Hepatocyte (in vitro differentiated cells): ENCODE results near the gene MATR3. TPM values are rescaled to one million over a fixed set of nuclear protein-coding genes. Genes with fewer than 3 reads are reported as not detected.

ENCODE experiments used
- DNase-seq: peaks from one replicate; pipeline ENCODE4 v3.0.0-alpha.2; 2016; ENCODE audit warnings: low spot score
- H2AFZ ChIP-seq: fragments of 200-600 bp; sonication (generic); 2 replicates; pipeline ENCODE4 v1.6.0; 2016; ENCODE audit warnings: antibody characterized with exemption, mild to moderate bottlenecking
- H3K27ac ChIP-seq: fragments of 200-600 bp; sonication (generic); 2 replicates; pipeline ENCODE4 v1.5.1; 2016; ENCODE audit warnings: mild to moderate bottlenecking
- H3K27me3 ChIP-seq: fragments of 200-600 bp; sonication (generic); 2 replicates; pipeline ENCODE4 v1.6.1; 2016
- H3K36me3 ChIP-seq: fragments of 200-600 bp; sonication (generic); replicated peaks from 2 replicates; pipeline ENCODE4 v1.5.1; 2016; ENCODE audit warnings: low read depth; ENCODE audit not compliant: insufficient read depth
- H3K4me1 ChIP-seq: fragments of 200-600 bp; sonication (generic); 2 replicates; pipeline ENCODE4 v1.5.1; 2016; ENCODE audit warnings: mild to moderate bottlenecking, moderate library complexity; ENCODE audit not compliant: insufficient read depth
- H3K4me2 ChIP-seq: fragments of 200-600 bp; sonication (generic); 2 replicates; pipeline ENCODE4 v1.6.0; 2016
- H3K4me3 ChIP-seq: fragments of 200-600 bp; sonication (generic); 2 replicates; pipeline ENCODE4 v1.5.1; 2016; ENCODE audit warnings: mild to moderate bottlenecking
- H3K79me2 ChIP-seq: fragments of 200-600 bp; sonication (generic); 2 replicates; pipeline ENCODE4 v1.6.0; 2017; ENCODE audit warnings: mild to moderate bottlenecking
- H3K9me2 ChIP-seq: fragments of 200-600 bp; sonication (generic); replicated peaks from 2 replicates; pipeline ENCODE4 v1.6.0; 2017; ENCODE audit warnings: mild to moderate bottlenecking; ENCODE audit not compliant: insufficient read depth
- H3K9me3 ChIP-seq: fragments of 200-600 bp; sonication (generic); 2 replicates; pipeline ENCODE4 v1.5.1; 2016; ENCODE audit warnings: low read depth, mild to moderate bottlenecking
- H4K20me1 ChIP-seq: fragments of 200-600 bp; sonication (generic); 2 replicates; pipeline ENCODE4 v1.6.0; 2016; ENCODE audit warnings: mild to moderate bottlenecking; ENCODE audit not compliant: insufficient read depth, poor library complexity, severe bottlenecking
- CTCF ChIP-seq: fragments of 200-600 bp; sonication (generic); IDR thresholded peaks from 2 replicates; pipeline ENCODE4 v1.5.1; 2016; ENCODE audit warnings: antibody characterized with exemption, mild to moderate bottlenecking; ENCODE audit not compliant: poor library complexity
- EZH2 ChIP-seq: fragments of 200-600 bp; sonication (generic); IDR thresholded peaks from 2 replicates; pipeline ENCODE4 v1.6.1; 2016; ENCODE audit warnings: antibody characterized with exemption, mild to moderate bottlenecking, borderline replicate concordance
- EZH2phosphoT487 ChIP-seq: fragments of 200-600 bp; sonication (generic); IDR thresholded peaks from one replicate; pipeline ENCODE4 v1.6.1; 2018; ENCODE audit warnings: antibody characterized with exemption, mild to moderate bottlenecking, low read depth, moderate library complexity; ENCODE audit not compliant: unreplicated experiment, severe bottlenecking
- WGBS: methylation state at CpG from one replicate; pipeline ENCODE4 v1.1.6; 2016; ENCODE audit warnings: low lambda C conversion rate; ENCODE audit errors: missing lambda C conversion rate; 5-methylcytosine and 5-hydroxymethylcytosine counted together
- polyA plus RNA-seq: library from polyadenylated mRNA; unstranded; fragments of >200 nt; fragmentation: Nextera tagmentation; extraction: Ambion mirVana; gene quantifications from 2 replicates; pipeline ENCODE4 v1.2.1, GENCODE V29; 2016
- total RNA-seq: library from RNA; depleted of rRNA; stranded (reverse); fragments of >200 nt; gene quantifications from 2 replicates; pipeline ENCODE4 v1.2.3, GENCODE V29; 2014

MATR3 gene
- total and polyA plus RNA-seq, 2 experiments from 2014 or later = 183 to 355 TPM

GRCh38 chr5:139377226-139377625 is 83.7 kb downstream of the MATR3 start:
- H3K27ac ChIP-seq = no peak overlapping the region
- WGBS = 88% methylated on average over 3 of the region's 3 CpGs
- H3K27me3 ChIP-seq = no peaks in the 10 kb centered on the region
- H3K79me2 ChIP-seq = no peaks in the 10 kb centered on the region
- no peak for DNase-seq
- H3K9me2 ChIP-seq = no peaks in the 10 kb centered on the region
- H3K4me3 ChIP-seq = no peak overlapping the region
- no peaks in the 10 kb centered on the region for H3K9me3 ChIP-seq
- no peak overlapping the region for H3K4me2 ChIP-seq
- H4K20me1 ChIP-seq = no peaks in the 10 kb centered on the region
- no peak overlapping the region for H2AFZ ChIP-seq
- no peaks in the 10 kb centered on the region for H3K36me3 ChIP-seq
- no peak for TF ChIP-seq EZH2phosphoT487
- TF ChIP-seq CTCF = no peak
- TF ChIP-seq EZH2 = no peak
- H3K4me1 ChIP-seq = peaks cover 4% of the 10 kb centered on the region

- DNase-seq = no peak
- WGBS = 94% methylated on average over 47 of the region's 47 CpGs
- H4K20me1 ChIP-seq = no peaks in the 10 kb centered on the region
- H3K79me2 ChIP-seq = no peaks in the 10 kb centered on the region
- no peak overlapping the region for H3K4me3 ChIP-seq
- H3K4me2 ChIP-seq = no peak overlapping the region
- peaks cover 12% of the 10 kb centered on the region for H3K4me1 ChIP-seq
- no peak overlapping the region for H3K27ac ChIP-seq
- H3K36me3 ChIP-seq = no peaks in the 10 kb centered on the region
- no peaks in the 10 kb centered on the region for H3K9me3 ChIP-seq
- no peak overlapping the region for H2AFZ ChIP-seq
- no peaks in the 10 kb centered on the region for H3K27me3 ChIP-seq
- TF ChIP-seq CTCF (no peak), EZH2 (no peak), EZH2phosphoT487 (no peak)
- no peaks in the 10 kb centered on the region for H3K9me2 ChIP-seq
Measured at GRCh38 chr5:139378101-139378825, 84.7 kb downstream of the MATR3 start.

- no peak for DNase-seq
- Histone ChIP-seq H4K20me1 (no peaks in the 10 kb centered on the region), H3K36me3 (no peaks in the 10 kb centered on the region), H3K27me3 (no peaks in the 10 kb centered on the region), H3K27ac (no peak overlapping the region), H2AFZ (no peak overlapping the region), H3K9me2 (no peaks in the 10 kb centered on the region), H3K4me3 (no peak overlapping the region), H3K9me3 (no peaks in the 10 kb centered on the region), H3K4me2 (no peak overlapping the region), H3K4me1 (peaks cover 19% of the 10 kb centered on the region), H3K79me2 (no peaks in the 10 kb centered on the region)
- TF ChIP-seq EZH2 = no peak
- TF ChIP-seq CTCF = no peak
- TF ChIP-seq EZH2phosphoT487 = no peak
- WGBS = 92% methylated on average over 13 of the region's 13 CpGs
Measured at GRCh38 chr5:139378941-139379361, 85.4 kb downstream of the MATR3 start.
